CD14-positive monocyte (primary cell): Measurements from ENCODE around the gene DZIP1. TPM values are rescaled to one million over a fixed set of nuclear protein-coding genes. Genes with fewer than 3 reads are reported as not detected.

Experiments used
- DNase-seq, 3 donors: peaks; one replicate each; pipeline ENCODE4 v3.0.0-alpha.2; 2011 to 2022
- H2AFZ ChIP-seq: 2 replicates; pipeline ENCODE4 v1.6.0; 2012; ENCODE audit warnings: mild to moderate bottlenecking, low read depth, low read length, inconsistent platforms; ENCODE audit not compliant: insufficient read depth, poor library complexity, severe bottlenecking
- H3K27ac ChIP-seq, 2 donors: 1 replicate in 1 of 2; 2 replicates in 1 of 2; pipeline ENCODE4 v1.5.1; 2012 to 2013; ENCODE audit warnings: low read length in 2 of 2, control low read depth in 1 of 2, inconsistent platforms in 1 of 2, low read depth in 1 of 2, mild to moderate bottlenecking in 1 of 2
- H3K27me3 ChIP-seq, 2 donors: one replicate each; pipeline versions ENCODE4 v1.6.0 to v1.6.1; 2011 to 2013; ENCODE audit warnings: low read length in 2 of 2; ENCODE audit not compliant: control insufficient read depth in 2 of 2, insufficient read depth in 2 of 2
- H3K36me3 ChIP-seq, 2 donors: replicated peaks in 1 of 2; 1 replicate in 1 of 2; 2 replicates in 1 of 2; pipeline versions ENCODE4 v1.5.1 to v1.6.1; 2012 to 2013; ENCODE audit warnings: low read length in 2 of 2, control low read depth in 1 of 2, inconsistent platforms in 1 of 2, mild to moderate bottlenecking in 1 of 2; ENCODE audit not compliant: insufficient read depth in 2 of 2, control insufficient read depth in 1 of 2
- H3K4me1 ChIP-seq, 2 donors: 1 replicate in 1 of 2; 2 replicates in 1 of 2; pipeline versions ENCODE4 v1.5.1 to v1.6.1; 2012 to 2013; ENCODE audit warnings: low read length in 2 of 2, control low read depth in 1 of 2, inconsistent platforms in 1 of 2, mild to moderate bottlenecking in 1 of 2, moderate library complexity in 1 of 2; ENCODE audit not compliant: insufficient read depth in 2 of 2, control insufficient read depth in 1 of 2
- H3K4me2 ChIP-seq: replicated peaks from 2 replicates; pipeline ENCODE3; 2012; ENCODE audit warnings: low read length, moderate library complexity, mild to moderate bottlenecking; ENCODE audit not compliant: poor library complexity, severe bottlenecking; ENCODE audit errors: extremely low read depth
- H3K4me3 ChIP-seq, 3 experiments: fragments of 200-600 bp in 1 of 3; sonication (generic) in 1 of 3; replicated peaks in 1 of 3; 1 replicate in 2 of 3; 2 replicates in 1 of 3; pipeline ENCODE4 v1.5.1; 2011 to 2013; ENCODE audit warnings: low read length in 3 of 3, mild to moderate bottlenecking in 3 of 3, control low read depth in 2 of 3, low read depth in 2 of 3, inconsistent platforms in 1 of 3, moderate library complexity in 1 of 3
- H3K79me2 ChIP-seq: 2 replicates; pipeline ENCODE4 v1.6.0; 2012; ENCODE audit warnings: mild to moderate bottlenecking, control low read depth, inconsistent platforms, low read length, moderate library complexity; ENCODE audit not compliant: insufficient read depth
- H3K9ac ChIP-seq: 2 replicates; pipeline ENCODE4 v1.6.0; 2017; ENCODE audit warnings: low read length, mild to moderate bottlenecking; ENCODE audit not compliant: insufficient read depth, poor library complexity, severe bottlenecking
- H3K9me3 ChIP-seq, 2 donors: replicated peaks in 1 of 2; 1 replicate in 1 of 2; 2 replicates in 1 of 2; pipeline versions ENCODE4 v1.5.1 to v1.6.1; 2012 to 2013; ENCODE audit warnings: low read length in 2 of 2, control low read depth in 1 of 2; ENCODE audit not compliant: control insufficient read depth in 1 of 2, insufficient read depth in 1 of 2
- H4K20me1 ChIP-seq: 2 replicates; pipeline ENCODE4 v1.6.0; 2012; ENCODE audit warnings: mild to moderate bottlenecking, low read length, control low read depth, moderate library complexity; ENCODE audit not compliant: insufficient read depth
- H3K27ac Mint-ChIP-seq, 7 donors: one replicate each; pipeline ENCODE4 v1.8.0; 2020; ENCODE audit warnings: mild to moderate bottlenecking in 7 of 7, mixed read lengths in 7 of 7, moderate library complexity in 6 of 7, inconsistent platforms in 2 of 7
- H3K27me3 Mint-ChIP-seq, 3 donors: one replicate each; pipeline ENCODE4 v1.8.0; 2021 to 2022; ENCODE audit warnings: low read depth in 3 of 3, mild to moderate bottlenecking in 3 of 3, mixed read lengths in 3 of 3, moderate library complexity in 3 of 3, inconsistent platforms in 1 of 3
- H3K36me3 Mint-ChIP-seq, 2 donors: one replicate each; pipeline ENCODE4 v1.8.0; 2020; ENCODE audit warnings: mixed read lengths in 2 of 2, inconsistent platforms in 1 of 2, mild to moderate bottlenecking in 1 of 2
- H3K4me1 Mint-ChIP-seq: one replicate; pipeline ENCODE4 v1.8.0; 2020; ENCODE audit warnings: mild to moderate bottlenecking, mixed read lengths
- H3K4me3 Mint-ChIP-seq, 2 donors: one replicate each; pipeline ENCODE4 v1.8.0; 2020; ENCODE audit warnings: mild to moderate bottlenecking in 2 of 2, mixed read lengths in 2 of 2, moderate library complexity in 1 of 2
- H3K9me3 Mint-ChIP-seq, 7 donors: one replicate each; pipeline ENCODE4 v1.8.0; 2020 to 2022; ENCODE audit warnings: mixed read lengths in 7 of 7, mild to moderate bottlenecking in 6 of 7, moderate library complexity in 6 of 7, inconsistent platforms in 2 of 7
- CTCF ChIP-seq: fragments of 200-600 bp; IDR thresholded peaks from one replicate; pipeline ENCODE4 v1.8.0; 2022; ENCODE audit warnings: antibody characterized with exemption, mild to moderate bottlenecking
- WGBS: methylation state at CpG from one replicate; pipeline ENCODE4 v1.1.5; 2013; ENCODE audit warnings: missing lambda C conversion rate; ENCODE audit not compliant: insufficient coverage; 5-methylcytosine and 5-hydroxymethylcytosine counted together
- intact Hi-C, 2 donors: fragments of 100-400 bp; cut with micrococcal nuclease; formaldehyde crosslinking; loops; one replicate each; pipeline versions ENCODE4 v1.15.0 to v1.15.1; 2023
- polyA plus RNA-seq, 3 donors: library from polyadenylated mRNA; depleted of rRNA in 1 of 3; unstranded in 2 of 3; stranded (reverse) in 1 of 3; fragments of 300-500 nt in 2 of 3; fragments of >200 nt in 1 of 3; fragmentation: Illumina TruSeq in 2 of 3; gene quantifications; 1 replicate in 2 of 3; 2 replicates in 1 of 3; pipeline ENCODE4 v1.2.3, GENCODE V29; 2012 to 2021

The DZIP1 gene
- polyA plus RNA-seq, 3 donors: not detected

GRCh38 chr13:95544293-95544692 is 100.2 kb downstream of the DZIP1 start:
- Mint-ChIP-seq H3K27me3 (peaks cover 0 to 4% (median 0%) of the 10 kb centered on the region in 3 donors), H3K4me3 (no peak overlapping the region), H3K4me1 (peaks cover 25% of the 10 kb centered on the region), H3K9me3 (peaks cover 0 to 4% (median 2%) of the 10 kb centered on the region in 7 donors), H3K36me3 (no peaks in the 10 kb centered on the region), H3K27ac (no peak overlapping the region)
- no peak for DNase-seq
- intact Hi-C loops: no loop called here
- Histone ChIP-seq H3K4me1 (peaks cover 7 to 12% of the 10 kb centered on the region in 2 donors), H3K4me3 (no peak overlapping the region), H3K27ac (no peak overlapping the region), H4K20me1 (no peaks in the 10 kb centered on the region), H3K79me2 (no peaks in the 10 kb centered on the region), H3K4me2 (no peak overlapping the region), H3K9ac (no peak overlapping the region), H3K36me3 (no peaks in the 10 kb centered on the region), H3K9me3 (peaks cover 0 to 3% of the 10 kb centered on the region in 2 donors), H2AFZ (no peak overlapping the region), H3K27me3 (no peaks in the 10 kb centered on the region)
- WGBS: no CpG with 5 or more reads among the region's 2 CpGs
- TF ChIP-seq CTCF: no peak

- Mint-ChIP-seq H3K4me1 (peaks cover 23% of the 10 kb centered on the region), H3K36me3 (no peaks in the 10 kb centered on the region), H3K9me3 (peaks cover 0 to 4% (median 2%) of the 10 kb centered on the region in 7 donors), H3K4me3 (no peak overlapping the region), H3K27ac (peak overlapping the region in 1 of 7 donors; percentile 42), H3K27me3 (peaks cover 0 to 4% (median 0%) of the 10 kb centered on the region in 3 donors)
- no peak overlapping the region for H3K27ac ChIP-seq
- no peaks in the 10 kb centered on the region for H3K79me2 ChIP-seq
- H3K9ac ChIP-seq: no peak overlapping the region
- intact Hi-C loops: no loop called here
- DNase-seq: no peak
- H3K4me1 ChIP-seq: peaks cover 7 to 12% of the 10 kb centered on the region in 2 donors
- 84% methylated on average over 3 of the region's 8 CpGs for WGBS
- no peak overlapping the region for H3K4me3 ChIP-seq
- H3K9me3 ChIP-seq: peaks cover 0 to 3% of the 10 kb centered on the region in 2 donors
- H3K4me2 ChIP-seq: no peak overlapping the region
- no peaks in the 10 kb centered on the region for H4K20me1 ChIP-seq
- H2AFZ ChIP-seq: no peak overlapping the region
- no peaks in the 10 kb centered on the region for H3K27me3 ChIP-seq
- no peaks in the 10 kb centered on the region for H3K36me3 ChIP-seq
- no peak for TF ChIP-seq CTCF
These were observed 102.5 kb downstream of the DZIP1 start for GRCh38 chr13:95541911-95542474.
